Ramos (cell line): ENCODE results near the gene CCDC183.
"Not testable (repeated sequence)": the region's sequence is repeated elsewhere in the genome, so short reads cannot be mapped to it uniquely, and the experiment has no call there.

Experiments
- in situ Hi-C: fragments of 300-500 bp; cut with MboI; formaldehyde crosslinking; loops from one replicate; pipeline ENCODE4 v1.14.3; 2022; ENCODE audit warnings: low sequenced_read_pairs; ENCODE audit not compliant: unreplicated experiment

The CCDC183 gene

DNA sequence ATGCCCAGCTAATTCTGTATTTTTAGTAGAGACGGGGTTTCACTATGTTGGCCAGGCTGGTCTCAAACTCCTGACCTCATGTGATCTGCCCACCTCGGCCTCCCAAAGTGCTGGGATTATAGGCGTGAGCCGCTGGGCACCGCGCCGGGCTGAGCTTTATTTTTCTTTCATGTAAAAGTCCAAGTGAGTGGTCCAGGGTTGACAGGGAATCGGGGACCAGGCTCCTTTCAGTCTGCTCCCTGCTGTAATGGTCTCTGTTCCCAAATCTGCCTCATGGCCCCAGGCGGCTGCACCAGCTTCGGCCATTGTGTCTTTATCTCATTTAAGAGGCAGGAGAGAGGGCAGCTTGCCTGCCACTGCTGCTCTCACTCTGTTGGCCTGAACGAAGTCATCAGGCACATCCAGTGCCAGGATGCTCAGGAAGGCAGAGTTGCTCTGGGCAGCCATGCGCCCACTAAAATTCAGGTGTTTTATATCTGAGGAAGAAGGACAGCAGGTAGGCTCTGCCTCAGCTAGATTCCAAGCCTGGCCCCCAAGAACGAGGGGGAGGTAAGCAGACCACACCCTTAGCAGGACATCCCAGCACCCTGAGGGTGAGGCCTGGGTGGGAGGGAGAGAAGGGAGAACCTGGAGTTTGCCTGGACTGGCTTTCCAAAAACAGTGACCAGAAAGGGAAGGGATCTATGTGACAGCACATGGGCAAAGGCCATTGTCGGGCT, 1.7 kb upstream of the CCDC183 start:
- in situ Hi-C loops, result loop anchor here (5.0 to 25.0 kb wide), 3 partner anchors 243 to 668 kb away; partner anchors contain the start of genes CYSRT1, NSMF, RNF224 and SLC34A3

- in situ Hi-C loops, result loop anchor here (5.0 to 25.0 kb wide), 3 partner anchors 242 to 667 kb away; partner anchors contain the start of genes CYSRT1, NSMF, RNF224 and SLC34A3
These were observed 1.2 kb upstream of the CCDC183 start for GRCh38 chr9:136795000-136795348.

GRCh38 chr9:136796775-136797347, 723 bp downstream of the CCDC183 start:
- in situ Hi-C loops, result loop anchor here (25.0 kb wide), 2 partner anchors 440 to 665 kb away; partner anchors contain the start of genes CYSRT1, NSMF, RNF224 and SLC34A3

- in situ Hi-C loops, result loop anchor here (25.0 kb wide), 2 partner anchors 439 to 664 kb away; partner anchors contain the start of genes CYSRT1, NSMF, RNF224 and SLC34A3
These were observed 2.6 kb downstream of the CCDC183 start for GRCh38 chr9:136798708-136799078.

- in situ Hi-C loops, result loop anchor here (25.0 kb wide), 2 partner anchors 438 to 663 kb away; partner anchors contain the start of genes CYSRT1, NSMF, RNF224 and SLC34A3
These were observed 3.1 kb downstream of the CCDC183 start for GRCh38 chr9:136799079-136799853.

DNA sequence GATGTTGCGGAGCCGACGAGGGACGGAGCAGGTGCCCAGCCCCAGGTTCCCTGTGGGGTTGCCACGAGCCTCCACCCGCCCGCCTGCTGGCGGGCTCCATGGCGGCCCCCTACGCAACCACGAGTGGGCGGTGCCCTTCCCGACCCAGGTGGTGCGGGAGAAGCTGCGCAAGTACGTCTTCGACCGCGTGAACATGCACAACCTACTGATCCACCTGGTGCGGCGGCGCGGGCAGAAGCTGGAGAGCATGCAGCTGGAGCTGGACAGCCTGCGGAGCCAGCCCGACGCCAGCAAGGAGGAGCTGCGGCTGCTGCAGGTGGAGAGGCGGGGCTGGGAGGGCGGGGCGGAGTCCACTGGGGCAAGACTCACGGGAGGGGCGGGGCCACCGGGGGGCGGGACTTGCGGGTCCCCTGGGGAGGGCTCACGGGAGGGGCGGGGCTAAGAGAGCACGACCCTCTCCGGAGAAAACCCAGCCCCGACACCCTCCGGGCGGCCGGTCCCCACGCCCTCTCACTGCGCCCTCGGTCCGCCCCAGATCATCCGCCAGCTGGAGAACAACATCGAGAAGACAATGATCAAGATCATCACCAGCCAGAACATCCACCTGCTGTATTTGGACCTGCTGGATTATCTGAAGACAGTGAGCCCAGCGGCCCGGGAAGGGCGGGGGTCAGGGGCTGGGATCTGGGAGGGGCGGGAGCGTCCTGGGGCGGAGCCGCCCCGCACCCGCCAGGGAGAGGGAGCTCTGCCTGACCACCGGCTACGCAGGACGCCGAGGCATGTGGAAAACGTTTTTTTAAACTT, 3.9 kb downstream of the CCDC183 start:
- in situ Hi-C loops, result loop anchor here (25.0 kb wide), 2 partner anchors 437 to 662 kb away; partner anchors contain the start of genes CYSRT1, NSMF, RNF224 and SLC34A3

GRCh38 chr9:136802321-136802720, 6.2 kb downstream of the CCDC183 start:
- in situ Hi-C loops, result no loop called here

GRCh38 chr9:136803009-136803550, 6.9 kb downstream of the CCDC183 start:
- in situ Hi-C loops, result not testable (repeated sequence)

- in situ Hi-C loops, result no loop called here
These were observed 7.7 kb downstream of the CCDC183 start for GRCh38 chr9:136803551-136804508.

DNA sequence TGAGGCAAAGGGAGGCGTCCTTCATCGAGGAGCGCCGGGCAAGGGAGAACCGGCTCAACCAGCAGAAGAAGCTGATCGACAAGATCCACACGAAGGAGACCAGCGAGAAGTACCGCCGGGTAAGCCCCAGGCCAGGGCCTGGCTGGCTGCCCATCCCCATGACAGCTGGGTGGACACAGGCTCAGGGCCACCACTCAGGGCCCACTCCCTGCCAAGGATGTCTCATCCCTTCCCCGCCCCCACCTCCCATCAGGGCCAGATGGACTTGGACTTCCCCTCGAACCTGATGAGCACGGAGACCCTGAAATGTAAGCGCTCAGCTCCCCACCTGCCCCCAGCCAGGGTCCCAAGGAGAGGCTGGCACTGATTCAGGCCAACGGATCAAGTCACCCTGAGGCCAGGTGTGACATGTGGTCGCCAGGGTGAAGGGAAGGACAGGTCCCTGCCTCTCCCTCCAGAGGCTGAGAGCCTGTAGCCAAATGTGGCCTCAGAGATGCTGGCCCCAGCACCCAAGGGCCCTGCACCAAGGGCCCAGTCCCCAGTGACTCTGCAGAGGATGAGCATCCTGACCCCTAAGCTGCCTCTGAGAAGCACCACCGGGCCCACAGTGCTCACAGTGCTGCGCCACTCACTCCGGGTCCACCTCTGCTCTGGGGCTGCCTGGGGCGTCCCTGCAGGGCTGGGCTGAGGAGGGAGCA, 8.5 kb downstream of the CCDC183 start:
- in situ Hi-C loops, result no loop called here

- in situ Hi-C loops, result no loop called here
These were observed 9.1 kb downstream of the CCDC183 start for GRCh38 chr9:136805207-136805740.

DNA sequence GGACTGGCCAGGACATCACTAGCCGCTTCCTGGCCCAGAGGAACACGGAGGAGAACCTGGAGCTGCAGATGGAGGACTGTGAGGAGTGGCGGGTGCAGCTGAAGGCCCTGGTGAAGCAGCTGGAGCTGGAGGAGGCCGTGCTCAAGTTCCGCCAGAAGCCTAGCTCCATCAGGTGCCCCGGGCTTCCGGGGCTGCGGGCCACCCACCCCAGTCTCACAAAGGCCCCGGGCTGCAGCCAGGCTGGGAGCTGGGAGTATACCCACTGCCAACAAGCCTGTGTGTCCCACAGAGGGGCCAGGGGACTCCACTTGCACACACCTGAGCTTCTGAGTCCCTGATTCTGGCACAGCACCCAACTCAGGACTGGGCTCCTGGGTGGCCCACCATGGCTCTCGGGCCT, 9.9 kb downstream of the CCDC183 start:
- in situ Hi-C loops, result no loop called here

DNA sequence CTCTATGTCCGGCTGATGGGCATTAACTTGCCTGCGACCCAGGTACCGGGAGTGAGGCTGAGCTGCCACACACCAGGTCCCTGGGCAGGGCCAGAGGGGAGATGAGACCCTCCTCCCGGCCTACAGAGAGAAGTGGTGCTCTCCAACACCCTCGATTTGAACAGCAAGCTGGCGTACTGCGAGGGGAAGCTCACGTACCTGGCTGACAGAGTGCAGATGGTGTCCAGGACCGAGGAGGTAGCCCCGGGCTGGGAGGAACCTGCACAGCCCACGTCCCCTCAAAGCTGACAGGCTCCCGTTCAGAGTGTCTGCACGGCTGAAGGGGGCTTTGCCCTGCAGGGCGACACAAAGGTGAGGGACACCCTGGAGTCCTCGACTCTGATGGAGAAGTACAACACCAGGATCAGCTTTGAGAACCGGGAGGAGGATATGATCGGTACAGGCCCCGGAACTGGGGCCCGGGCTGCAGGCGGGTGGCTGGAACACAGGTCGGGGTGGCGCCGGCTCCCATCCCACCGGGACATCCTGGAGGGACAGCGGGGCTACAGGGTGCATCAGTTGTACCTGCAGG, 10.6 kb downstream of the CCDC183 start:
- in situ Hi-C loops, result no loop called here

DNA sequence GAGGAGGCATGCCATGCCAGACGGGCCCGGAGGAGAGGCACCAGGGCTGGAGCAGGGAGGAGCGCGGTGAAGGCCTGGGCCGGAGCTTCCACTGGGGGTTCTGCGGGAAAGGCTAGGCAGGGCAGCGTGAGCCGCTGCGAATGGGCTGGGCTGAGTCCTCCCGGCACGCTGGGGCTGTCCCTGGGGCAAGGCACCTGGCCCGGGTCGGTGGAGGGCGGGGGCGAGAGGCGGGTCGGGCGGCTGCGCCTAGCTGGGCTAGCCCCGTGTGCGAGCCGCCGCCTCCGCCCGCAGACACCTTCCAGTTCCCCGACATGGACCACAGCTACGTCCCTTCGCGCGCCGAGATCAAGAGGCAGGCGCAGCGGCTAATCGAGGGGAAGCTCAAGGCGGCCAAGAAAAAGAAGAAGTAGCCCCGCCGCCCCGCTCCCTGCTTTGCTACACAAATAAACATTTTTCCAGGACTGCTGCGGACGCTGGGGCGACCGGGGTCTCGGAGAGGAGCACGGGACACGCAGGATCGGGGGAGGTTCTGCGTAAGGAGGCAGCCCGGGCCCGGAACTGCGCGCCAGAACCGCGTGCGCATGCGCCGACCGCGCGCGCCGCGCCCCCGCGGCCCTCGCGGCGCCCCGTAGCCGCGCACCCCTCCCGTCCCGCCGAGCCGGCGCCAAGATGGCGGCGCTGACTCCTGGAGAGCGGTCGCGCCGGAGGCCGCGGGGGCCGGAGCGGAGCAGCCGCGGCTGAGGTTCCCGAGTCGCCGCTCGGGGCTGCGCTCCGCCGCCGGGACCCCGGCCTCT, 11.3 kb downstream of the CCDC183 start, which contains the start of gene RABL6:
TSS of gene RABL6 (plus strand) at position 668 of the 794 bp plus-strand sequence. CDS start 249 bp downstream, outside the sequence.
- in situ Hi-C loops, result no loop called here

- in situ Hi-C loops, result no loop called here
These were observed 12.1 kb downstream of the CCDC183 start for GRCh38 chr9:136808075-136808805.

GRCh38 chr9:136808806-136809158, 12.6 kb downstream of the CCDC183 start:
- in situ Hi-C loops, result no loop called here
